ENCODE measurements around the gene SMIM34.

SMIM34 gene

DNA sequence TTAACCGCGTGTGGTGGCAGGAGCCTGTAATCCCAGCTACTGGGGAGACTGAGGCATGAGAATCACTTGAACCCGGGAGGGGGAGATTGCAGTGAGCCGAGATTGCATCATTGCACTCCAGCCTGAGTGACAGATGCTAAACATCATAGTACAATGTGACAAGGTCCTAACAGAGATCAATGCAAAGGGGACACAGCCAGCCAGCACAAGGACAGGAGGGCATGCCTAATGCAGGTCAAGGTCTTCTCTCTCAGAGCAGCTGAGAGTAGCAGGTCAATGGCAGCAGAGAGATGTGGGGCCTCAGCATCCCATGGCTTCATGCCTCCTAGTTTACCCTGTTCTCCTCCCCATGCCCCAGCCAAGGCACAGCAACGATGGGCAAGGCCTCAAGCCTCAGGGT lies 51.4 kb downstream of the SMIM34 start:
- TF ChIP-seq ZNF274 (IDR thresholded peaks at IDR 0.05; ENCODE audit: low read depth, low read length) (no peak), YY1 (IDR thresholded peaks at IDR 0.05; ENCODE audit: insufficient read depth, insufficient read length) (no peak), SUZ12 (IDR thresholded peaks at IDR 0.05; ENCODE audit: extremely low read depth, insufficient read depth, insufficient read length) (no peak)
- Histone ChIP-seq H3K9ac (ENCODE audit: insufficient read length, low read depth) (no peak overlapping the region), H3K4me1 (ENCODE audit: insufficient read depth, insufficient read length) (no peaks in the 10 kb centered on the region), H3K36me3 (ENCODE audit: insufficient read depth, insufficient read length, low read length) (no peaks in the 10 kb centered on the region), H3K27me3 (ENCODE audit: insufficient read depth, insufficient read length) (no peaks in the 10 kb centered on the region), H3K9me3 (ENCODE audit: insufficient read depth, low read length) (no peaks in the 10 kb centered on the region), H3K4me3 (ENCODE audit: insufficient read length, low read depth) (no peak overlapping the region)
- DNase-seq (ENCODE audit: low read depth, low spot score), result no peak

DNA sequence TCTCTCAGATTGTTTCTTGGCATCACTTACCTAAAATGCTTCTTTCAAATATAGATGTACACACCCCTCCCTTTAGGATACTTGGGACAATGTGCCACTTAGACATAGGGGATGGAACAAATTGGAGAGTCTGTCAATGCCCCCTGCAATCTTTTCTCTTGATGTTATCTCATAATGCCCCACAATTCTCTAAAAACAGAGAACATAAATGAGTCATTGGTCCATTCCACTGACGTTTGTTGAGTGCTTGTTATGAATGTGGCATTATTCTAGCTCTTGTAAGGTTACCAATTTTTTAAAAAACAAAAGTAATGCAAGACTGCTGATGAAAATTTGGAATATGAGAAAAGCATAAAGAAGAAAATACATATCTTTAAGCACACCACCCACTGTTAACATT lies 54.0 kb downstream of the SMIM34 start:
- H3K4me3 ChIP-seq (ENCODE audit: insufficient read length, low read depth), result no peak overlapping the region
- no peaks in the 10 kb centered on the region for H3K27me3 ChIP-seq (ENCODE audit: insufficient read depth, insufficient read length)
- no peak for TF ChIP-seq YY1 (IDR thresholded peaks at IDR 0.05; ENCODE audit: insufficient read depth, insufficient read length)
- TF ChIP-seq ZNF274 (IDR thresholded peaks at IDR 0.05; ENCODE audit: low read depth, low read length), result no peak
- TF ChIP-seq SUZ12 (IDR thresholded peaks at IDR 0.05; ENCODE audit: extremely low read depth, insufficient read depth, insufficient read length), result no peak
- no peak overlapping the region for H3K9ac ChIP-seq (ENCODE audit: insufficient read length, low read depth)
- no peaks in the 10 kb centered on the region for H3K36me3 ChIP-seq (ENCODE audit: insufficient read depth, insufficient read length, low read length)
- no peaks in the 10 kb centered on the region for H3K9me3 ChIP-seq (ENCODE audit: insufficient read depth, low read length)
- H3K4me1 ChIP-seq (ENCODE audit: insufficient read depth, insufficient read length), result no peaks in the 10 kb centered on the region
- no peak for DNase-seq (ENCODE audit: low read depth, low spot score)
